HL-60 (cell line): Measurements from ENCODE around the gene JARID2.

Experiments used
- CTCF ChIP-seq: IDR thresholded peaks from one replicate; pipeline ENCODE4 v1.5.1; 2011; ENCODE audit warnings: low read length, control low read depth, inconsistent platforms; ENCODE audit not compliant: insufficient read depth
- POLR2AphosphoS5 ChIP-seq: IDR thresholded peaks from 2 replicates; pipeline ENCODE4 v1.6.1; 2012; ENCODE audit warnings: low read depth
- REST ChIP-seq: IDR thresholded peaks from 2 replicates; pipeline ENCODE4 v1.6.1; 2012; ENCODE audit warnings: low read depth; ENCODE audit not compliant: insufficient replicate concordance

GRCh38 chr6:15490242-15491100 is 244.6 kb downstream of the JARID2 start:
- TF ChIP-seq POLR2AphosphoS5, result no peak
- no peak for TF ChIP-seq CTCF
- TF ChIP-seq REST, result no peak
